HG02973 (cell line): ENCODE measurements around the gene ERLIN1.

Experiments
- ATAC-seq: cut with Tn5 transposase; IDR thresholded peaks from one replicate; pipeline ENCODE4 v1.9.1; 2021; ENCODE audit warnings: moderate library complexity; ENCODE audit not compliant: unreplicated experiment

ERLIN1 gene

DNA sequence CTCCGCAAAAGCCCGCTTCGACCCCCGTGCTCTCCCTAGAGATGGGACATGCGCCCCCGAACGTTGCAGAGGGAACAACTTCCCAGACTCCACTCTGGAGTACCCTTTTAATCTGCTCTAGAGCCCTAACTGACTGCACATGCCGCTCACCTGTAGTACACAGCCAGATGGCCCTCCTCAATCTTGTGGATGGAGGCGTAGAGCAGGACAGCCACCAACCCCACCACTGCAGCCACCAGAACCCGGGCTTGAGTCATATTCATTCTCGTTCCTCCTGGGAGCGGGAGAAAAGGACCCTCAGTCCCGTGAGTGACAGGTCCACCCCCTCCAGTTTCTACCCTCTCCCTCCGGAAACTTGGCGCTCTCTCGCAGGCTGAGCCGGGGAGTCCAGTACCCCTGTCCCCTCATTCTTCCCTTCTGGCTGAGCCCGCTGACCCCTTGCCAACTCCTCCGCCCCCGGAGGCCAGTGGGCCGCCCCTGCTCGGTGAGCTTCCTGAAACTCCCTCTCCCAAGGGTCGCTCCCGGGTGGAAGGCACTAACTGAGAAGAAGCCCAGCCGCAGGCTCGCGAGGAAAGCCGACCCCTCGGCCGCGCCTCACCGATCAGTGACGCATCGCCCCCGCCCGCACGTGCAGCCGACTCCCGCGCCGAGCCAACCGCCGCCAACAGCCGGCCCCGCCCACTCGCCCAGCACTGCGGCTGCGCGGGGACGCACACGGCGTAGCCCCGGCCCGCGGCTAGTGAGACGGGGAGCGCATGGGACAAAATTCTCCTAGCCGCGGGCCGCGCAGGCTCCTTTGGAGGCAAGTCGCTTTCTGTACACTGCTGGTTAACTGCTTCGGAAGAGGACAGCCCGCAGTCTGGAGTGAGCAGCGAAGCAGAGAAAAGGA, at the start of gene ERLIN1:
ERLIN1 (minus strand) TSS at position 666 of the 889 bp plus-strand sequence; CDS start at position 263, 403 bp downstream.
- ATAC-seq: peak; percentile 67

DNA sequence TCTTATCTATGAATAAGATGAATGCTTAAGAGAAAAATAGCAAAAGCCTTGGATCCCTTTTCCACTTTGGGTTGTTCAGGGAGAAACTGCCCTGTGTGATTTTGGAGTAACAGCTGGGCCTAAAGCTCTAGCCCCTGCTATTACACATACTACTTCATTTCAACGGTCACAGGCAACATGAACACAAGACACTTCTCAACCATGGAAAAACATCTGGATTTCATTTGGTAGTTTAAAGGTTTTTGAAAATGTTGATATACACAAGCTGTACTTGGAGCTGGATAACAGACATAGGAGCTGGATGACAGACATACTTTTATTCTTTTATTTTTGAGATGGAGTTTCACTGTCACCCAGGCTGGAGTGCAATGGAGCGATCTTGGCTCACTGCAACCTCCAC, 46.3 kb upstream of the ERLIN1 start:
- no peak for ATAC-seq

GRCh38 chr10:100229819-100230422, 44.1 kb upstream of the ERLIN1 start:
- ATAC-seq: no peak

DNA sequence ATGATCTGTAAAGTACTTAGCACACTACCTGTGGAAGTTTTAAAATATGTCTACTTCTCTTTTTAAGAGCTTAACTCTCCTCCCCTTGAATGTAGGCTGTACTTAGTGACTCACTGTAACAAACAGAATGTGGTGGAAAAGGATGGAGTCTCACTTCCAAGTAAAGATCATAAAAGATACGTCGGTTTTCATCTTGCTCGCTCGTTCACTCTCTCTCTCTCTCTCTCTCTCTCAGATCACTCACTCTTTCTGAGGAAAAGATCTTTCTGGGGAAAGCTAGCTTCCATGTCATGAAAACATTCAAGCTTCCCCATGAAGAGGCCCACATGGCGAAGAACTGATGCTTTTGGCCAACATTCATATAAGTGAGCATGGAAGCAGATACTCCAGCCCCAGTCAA, 38.0 kb upstream of the ERLIN1 start:
- ATAC-seq: no peak

DNA sequence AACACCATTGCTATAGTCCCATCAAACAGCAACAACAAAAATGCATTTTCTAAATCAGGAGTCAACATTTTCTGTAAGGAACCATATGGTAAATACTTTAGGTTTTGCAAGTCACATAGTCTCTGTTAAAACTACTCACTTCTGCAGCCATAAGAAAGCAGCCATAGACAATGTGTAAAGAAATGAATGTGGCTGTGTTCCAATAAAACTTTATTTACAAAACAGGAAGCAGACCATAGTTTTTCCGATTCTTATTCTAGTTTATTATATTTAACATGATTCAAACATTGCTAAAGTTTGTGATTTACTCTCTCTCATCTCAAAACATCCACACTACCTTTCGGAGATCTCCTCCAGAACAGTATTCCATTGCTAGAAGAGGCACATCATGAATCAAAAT, 36.7 kb upstream of the ERLIN1 start:
- ATAC-seq: no peak

DNA sequence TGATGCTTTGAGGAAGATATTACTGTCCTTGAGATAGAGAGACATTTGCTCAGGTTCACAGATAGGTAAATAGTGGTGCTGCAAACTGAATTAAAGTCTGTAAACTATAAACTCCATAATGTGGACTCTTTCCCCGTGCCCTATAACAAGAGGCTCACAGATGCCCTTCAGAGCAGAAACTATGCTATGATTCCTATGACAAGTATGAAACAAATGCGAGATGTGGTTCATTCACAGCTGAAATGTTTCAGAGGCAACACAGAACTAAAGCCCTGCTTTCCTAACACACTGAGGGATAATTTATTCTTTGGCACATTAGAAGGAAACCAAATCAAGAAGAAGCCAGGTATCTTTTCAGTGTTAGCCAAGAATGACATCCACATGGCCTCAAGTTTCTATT, 30.2 kb upstream of the ERLIN1 start:
- no peak for ATAC-seq

DNA sequence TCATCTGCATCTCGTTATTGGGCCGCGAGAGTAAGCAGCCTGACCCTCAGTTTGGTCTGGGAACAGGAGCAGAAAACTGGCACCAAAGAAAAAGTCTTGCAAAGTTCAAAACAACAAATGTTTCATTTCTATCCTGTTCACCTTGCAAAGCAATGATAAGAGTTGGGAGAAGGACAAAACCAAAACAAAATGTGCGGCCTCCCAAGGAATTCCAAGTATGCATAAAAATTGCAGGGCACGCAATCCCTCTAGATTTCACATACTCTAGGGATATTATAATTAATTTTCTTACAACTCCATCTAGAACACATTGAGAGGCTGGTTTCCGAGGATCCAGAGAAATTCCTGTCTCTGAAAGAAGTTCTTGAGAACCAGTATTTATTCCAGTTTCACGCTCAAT, 23.5 kb upstream of the ERLIN1 start:
- ATAC-seq: no peak

GRCh38 chr10:100208276-100208675, 22.4 kb upstream of the ERLIN1 start:
- no peak for ATAC-seq

GRCh38 chr10:100204370-100204769, 18.5 kb upstream of the ERLIN1 start:
- ATAC-seq: no peak

- ATAC-seq: no peak
Observed at GRCh38 chr10:100201549-100201948, 15.7 kb upstream of the ERLIN1 start.

DNA sequence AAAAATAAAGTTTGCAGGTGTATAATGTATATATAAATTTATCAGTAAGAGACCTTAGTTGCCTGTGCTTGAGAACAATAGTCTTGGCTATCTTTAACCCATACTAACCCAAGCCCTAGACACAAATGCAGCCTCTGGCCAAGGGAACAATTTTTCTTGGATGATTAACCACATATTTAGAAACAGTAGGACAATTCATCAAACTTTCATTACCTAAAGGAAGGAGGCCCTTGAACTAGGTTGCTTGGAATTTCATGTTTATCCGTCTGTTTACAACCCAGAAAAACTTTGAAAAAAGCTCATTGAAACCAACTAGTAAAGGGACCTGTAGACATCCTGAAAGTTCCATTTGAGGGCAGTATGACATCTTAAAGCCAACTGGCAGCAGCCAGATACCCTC, 8.9 kb upstream of the ERLIN1 start:
- no peak for ATAC-seq

GRCh38 chr10:100192350-100192749, 6.5 kb upstream of the ERLIN1 start:
- ATAC-seq: no peak

GRCh38 chr10:100186253-100187212, 704 bp upstream of the ERLIN1 start:
- peak; percentile 35 for ATAC-seq

DNA sequence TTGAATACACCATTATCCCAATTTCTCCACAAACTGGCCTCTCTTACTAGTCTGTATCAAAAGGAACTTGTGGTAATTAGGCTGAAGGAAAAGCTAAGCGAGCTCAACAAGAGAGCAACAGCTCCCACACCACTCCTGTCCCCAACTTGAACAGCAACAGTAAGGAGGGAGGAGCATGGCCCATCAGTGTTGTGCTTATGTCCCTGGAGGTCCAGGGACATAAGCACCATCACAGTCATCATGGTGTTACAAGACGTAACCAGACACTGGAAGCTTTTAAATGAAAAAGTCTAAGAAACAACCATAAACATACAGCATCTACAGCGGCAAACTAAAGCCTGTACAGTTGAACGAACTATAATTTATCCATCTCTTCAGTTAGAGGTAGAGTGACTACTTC, 989 bp downstream of the ERLIN1 start:
- ATAC-seq: no peak

DNA sequence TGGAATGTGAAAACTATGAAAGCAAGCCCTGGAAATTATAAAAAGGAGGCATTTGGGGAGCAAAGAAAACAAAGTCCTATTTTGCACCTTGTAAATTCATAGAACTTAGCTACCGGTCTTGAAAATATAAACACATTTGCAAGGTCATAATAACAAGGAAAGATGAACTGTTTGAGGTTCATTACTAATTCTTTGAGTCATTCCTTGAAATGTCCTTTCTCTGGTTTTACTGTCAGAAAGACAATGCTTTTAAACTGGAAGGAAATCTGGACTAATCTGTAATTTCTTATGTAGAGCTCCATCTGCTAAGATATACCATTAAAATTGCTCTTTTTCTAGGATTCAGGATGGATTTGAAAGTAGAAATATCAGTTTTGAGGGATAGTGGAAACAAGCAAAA, 1.4 kb downstream of the ERLIN1 start:
- ATAC-seq: no peak

DNA sequence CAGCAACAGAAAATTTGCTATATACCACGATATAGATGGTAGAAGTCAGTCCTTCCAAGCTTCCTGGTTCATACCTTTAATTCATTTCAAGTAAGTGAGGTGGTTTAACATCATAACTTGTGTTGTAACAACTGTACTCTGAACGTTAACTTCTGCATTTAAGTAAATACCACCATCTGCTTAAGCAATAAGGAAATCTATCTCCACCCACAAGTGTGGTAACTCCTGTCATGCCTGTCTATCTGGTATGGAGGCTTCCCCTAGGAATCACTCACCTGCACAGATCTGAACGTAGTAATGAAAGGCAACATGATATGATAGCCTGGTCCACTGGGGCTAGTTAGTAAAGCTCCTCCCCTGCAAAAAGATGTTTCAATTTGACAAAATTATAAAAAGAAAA, 2.3 kb downstream of the ERLIN1 start:
- no peak for ATAC-seq

DNA sequence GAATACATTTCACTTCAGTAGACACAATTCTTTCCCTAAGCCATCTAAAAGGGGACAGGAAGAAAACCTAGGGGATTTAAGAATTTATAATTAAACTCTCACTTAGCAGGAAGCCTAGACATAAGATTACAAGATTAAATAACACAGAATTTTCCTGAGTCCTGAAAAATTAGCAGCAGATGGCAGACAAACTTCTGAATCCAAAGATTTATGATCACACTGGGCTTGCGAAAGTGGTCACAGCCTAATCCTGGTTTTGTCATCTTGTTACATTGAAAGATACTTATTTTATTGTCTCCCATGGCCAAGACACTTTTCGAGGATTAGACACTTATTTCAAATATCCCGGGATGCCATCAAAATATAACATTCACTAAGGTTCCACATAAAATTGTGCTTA, 2.9 kb downstream of the ERLIN1 start:
- no peak for ATAC-seq

DNA sequence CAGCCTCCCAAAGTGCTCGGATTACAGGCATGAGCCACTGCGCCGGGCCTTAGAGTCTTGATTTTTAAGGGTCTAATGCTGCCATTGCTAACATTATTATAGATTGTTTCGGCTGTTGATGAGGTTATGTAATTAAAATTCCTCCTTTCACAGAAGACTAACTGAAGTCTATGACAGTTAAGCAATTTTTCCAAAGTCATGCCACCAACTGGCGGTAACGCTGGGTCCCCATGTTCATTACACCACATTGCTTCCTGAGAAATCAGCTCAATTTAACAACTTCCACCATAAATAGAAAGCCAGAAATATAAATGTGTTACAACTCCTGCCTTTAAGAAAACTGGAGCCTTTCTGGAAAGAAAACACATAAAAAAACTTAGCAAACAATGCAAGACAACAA, 3.5 kb downstream of the ERLIN1 start:
- ATAC-seq: no peak

GRCh38 chr10:100175875-100176274, 10.0 kb downstream of the ERLIN1 start:
- ATAC-seq: no peak

- peak; percentile 86 for ATAC-seq
Observed at GRCh38 chr10:100174699-100175677, 10.8 kb downstream of the ERLIN1 start.
